GM23248 (cell line): ENCODE measurements around the gene TSPAN9.

Experiments used
- EZH2 ChIP-seq: fragments of 200-600 bp; sonication (generic); IDR thresholded peaks from 2 replicates; pipeline ENCODE4 v1.6.1; 2018; ENCODE audit warnings: antibody characterized with exemption, mild to moderate bottlenecking; ENCODE audit not compliant: insufficient read depth, poor library complexity, severe bottlenecking
- EZH2phosphoT487 ChIP-seq: fragments of 200-600 bp; sonication (generic); IDR thresholded peaks from 2 replicates; pipeline ENCODE4 v1.6.1; 2018; ENCODE audit warnings: antibody characterized with exemption, moderate library complexity, mild to moderate bottlenecking, low read depth; ENCODE audit not compliant: insufficient read depth

DNA sequence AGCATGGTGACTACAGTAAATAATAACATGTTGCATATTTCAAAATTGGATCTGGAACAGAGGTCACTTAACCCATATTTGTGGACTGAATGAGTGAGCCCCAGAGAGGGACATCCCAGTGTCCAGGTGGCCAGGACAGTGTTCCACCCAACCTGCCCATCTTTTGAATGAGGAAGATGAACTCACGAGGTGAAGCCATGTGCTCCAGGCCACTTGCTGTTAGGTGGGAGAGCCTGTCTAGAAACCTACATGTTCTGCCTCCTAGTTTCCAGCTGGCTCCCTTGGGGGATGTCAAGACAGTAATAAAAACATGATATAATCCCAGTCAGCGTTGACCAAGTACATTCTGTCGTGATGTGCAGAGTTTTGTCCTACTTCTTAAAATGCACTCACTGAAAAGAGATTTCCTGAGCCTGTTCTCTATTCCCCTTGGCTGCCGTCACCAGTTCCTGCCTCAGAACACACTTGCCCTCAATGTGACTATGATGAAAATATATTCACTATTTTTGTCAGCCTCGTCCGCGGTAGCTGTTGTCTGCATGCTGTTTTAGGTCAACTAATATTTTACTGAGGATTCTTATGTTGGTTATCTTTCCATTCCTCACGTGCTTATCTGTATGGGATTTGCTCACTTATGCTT lies 25.7 kb downstream of the TSPAN9 start:
- TF ChIP-seq EZH2 (no peak), EZH2phosphoT487 (no peak)
